Measurements from ENCODE around the gene TTC3. TPM values are rescaled to one million over a fixed set of nuclear protein-coding genes. Genes with fewer than 3 reads are reported as not detected.

The TTC3 gene
- total and polyA plus RNA-seq, 2 of the 13 experiments (the other 11 are each of a cell fraction or from before 2014, with no cell fraction given), result 55.7 to 108 TPM

DNA sequence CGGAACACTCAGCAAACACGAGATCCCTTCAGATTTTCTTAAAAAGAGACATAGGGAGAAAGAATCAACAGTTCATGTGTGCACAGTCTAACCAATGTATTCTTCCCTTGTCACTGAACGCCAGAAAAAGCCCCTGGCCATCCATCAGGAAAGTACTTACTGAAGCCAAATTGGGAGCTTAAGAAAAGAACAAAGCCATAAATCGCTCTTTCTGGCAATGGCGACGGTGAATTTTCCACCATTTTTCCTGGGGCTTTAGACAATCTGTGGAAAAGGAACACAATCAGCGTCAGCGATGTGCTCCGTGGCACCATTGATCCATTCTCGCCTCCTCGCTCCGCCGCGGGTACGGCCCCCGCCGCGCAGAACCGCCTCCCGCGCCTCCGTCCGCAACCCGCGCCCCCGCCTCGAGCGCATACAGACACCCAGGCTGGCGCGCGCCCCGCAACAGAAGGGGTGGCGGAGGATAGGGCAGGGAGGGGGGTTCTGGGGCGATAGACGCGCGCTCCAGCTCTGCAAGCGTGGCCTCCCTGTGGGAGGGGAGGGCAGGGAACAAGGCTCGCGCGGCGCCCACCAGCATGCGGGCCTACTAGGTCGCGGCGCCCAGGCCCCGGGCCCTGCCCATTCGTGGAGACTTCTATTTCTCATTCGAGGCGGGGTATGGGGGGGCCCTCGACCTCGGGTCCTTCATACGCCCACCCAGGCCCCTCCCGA lies 623 bp upstream of the TTC3 start (continued):
- TF ChIP-seq, protein P1, sequence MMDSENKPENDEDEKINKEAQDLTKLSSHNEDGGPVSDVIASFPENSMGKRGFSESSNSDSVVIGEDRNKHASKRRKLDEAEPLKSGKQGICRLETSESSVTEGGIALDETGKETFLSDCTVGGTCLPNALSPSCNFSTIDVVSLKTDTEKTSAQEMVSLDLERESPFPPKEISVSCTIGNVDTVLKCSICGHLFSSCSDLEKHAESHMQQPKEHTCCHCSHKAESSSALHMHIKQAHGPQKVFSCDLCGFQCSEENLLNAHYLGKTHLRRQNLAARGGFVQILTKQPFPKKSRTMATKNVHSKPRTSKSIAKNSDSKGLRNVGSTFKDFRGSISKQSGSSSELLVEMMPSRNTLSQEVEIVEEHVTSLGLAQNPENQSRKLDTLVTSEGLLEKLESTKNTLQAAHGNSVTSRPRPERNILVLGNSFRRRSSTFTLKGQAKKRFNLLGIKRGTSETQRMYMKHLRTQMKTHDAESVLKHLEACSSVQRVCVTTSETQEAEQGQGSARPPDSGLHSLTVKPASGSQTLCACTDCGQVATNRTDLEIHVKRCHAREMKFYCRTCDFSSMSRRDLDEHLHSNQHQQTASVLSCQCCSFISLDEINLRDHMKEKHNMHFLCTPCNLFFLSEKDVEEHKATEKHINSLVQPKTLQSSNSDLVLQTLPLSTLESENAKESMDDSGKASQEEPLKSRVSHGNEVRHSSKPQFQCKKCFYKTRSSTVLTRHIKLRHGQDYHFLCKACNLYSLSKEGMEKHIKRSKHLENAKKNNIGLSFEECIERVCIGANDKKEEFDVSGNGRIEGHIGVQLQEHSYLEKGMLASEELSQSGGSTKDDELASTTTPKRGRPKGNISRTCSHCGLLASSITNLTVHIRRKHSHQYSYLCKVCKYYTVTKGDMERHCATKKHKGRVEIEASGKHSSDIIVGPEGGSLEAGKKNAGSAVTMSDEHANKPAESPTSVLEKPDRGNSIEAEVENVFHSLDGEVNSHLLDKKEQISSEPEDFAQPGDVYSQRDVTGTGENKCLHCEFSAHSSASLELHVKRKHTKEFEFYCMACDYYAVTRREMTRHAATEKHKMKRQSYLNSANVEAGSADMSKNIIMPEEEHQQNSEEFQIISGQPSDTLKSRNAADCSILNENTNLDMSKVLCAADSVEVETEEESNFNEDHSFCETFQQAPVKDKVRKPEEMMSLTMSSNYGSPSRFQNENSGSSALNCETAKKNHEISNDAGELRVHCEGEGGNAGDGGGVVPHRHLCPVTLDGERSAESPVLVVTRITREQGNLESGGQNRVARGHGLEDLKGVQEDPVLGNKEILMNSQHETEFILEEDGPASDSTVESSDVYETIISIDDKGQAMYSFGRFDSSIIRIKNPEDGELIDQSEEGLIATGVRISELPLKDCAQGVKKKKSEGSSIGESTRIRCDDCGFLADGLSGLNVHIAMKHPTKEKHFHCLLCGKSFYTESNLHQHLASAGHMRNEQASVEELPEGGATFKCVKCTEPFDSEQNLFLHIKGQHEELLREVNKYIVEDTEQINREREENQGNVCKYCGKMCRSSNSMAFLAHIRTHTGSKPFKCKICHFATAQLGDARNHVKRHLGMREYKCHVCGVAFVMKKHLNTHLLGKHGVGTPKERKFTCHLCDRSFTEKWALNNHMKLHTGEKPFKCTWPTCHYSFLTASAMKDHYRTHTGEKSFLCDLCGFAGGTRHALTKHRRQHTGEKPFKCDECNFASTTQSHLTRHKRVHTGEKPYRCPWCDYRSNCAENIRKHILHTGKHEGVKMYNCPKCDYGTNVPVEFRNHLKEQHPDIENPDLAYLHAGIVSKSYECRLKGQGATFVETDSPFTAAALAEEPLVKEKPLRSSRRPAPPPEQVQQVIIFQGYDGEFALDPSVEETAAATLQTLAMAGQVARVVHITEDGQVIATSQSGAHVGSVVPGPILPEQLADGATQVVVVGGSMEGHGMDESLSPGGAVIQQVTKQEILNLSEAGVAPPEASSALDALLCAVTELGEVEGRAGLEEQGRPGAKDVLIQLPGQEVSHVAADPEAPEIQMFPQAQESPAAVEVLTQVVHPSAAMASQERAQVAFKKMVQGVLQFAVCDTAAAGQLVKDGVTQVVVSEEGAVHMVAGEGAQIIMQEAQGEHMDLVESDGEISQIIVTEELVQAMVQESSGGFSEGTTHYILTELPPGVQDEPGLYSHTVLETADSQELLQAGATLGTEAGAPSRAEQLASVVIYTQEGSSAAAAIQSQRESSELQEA (CRISPR knock-in tag; IDR thresholded peaks at IDR 0.05; ENCODE audit: not compliant biosample characterization), result peak; percentile 36
- TF ChIP-seq ZBTB7A (CRISPR knock-in tag; IDR thresholded peaks at IDR 0.05) (no peak), NKX3-1 (CRISPR knock-in tag; IDR thresholded peaks at IDR 0.05) (peak; percentile 52; the same call in 1 of the 2 replicates), SCMH1 (CRISPR knock-in tag; IDR thresholded peaks at IDR 0.05; ENCODE audit: borderline replicate concordance) (no peak), RBM22 (optimal IDR thresholded peaks at IDR 0.05; ENCODE audit: low read length) (peak; percentile 55), KDM6A (CRISPR knock-in tag; IDR thresholded peaks at IDR 0.05; ENCODE audit: low read depth) (no peak), KAT7 (CRISPR knock-in tag; IDR thresholded peaks at IDR 0.05; ENCODE audit: borderline replicate concordance) (peak; percentile 33; the same call in 1 of the 2 replicates), E2F5 (CRISPR knock-in tag; conservative IDR thresholded peaks at IDR 0.05) (0 out of 2 replicates have a peak, but pooled peaks have one; percentile 32), NR2C2 (CRISPR knock-in tag; IDR thresholded peaks at IDR 0.05; ENCODE audit: borderline replicate concordance) (peak; percentile 14; the same call in 1 of the 2 replicates), ZKSCAN1 (IDR thresholded peaks at IDR 0.05; ENCODE audit: low read length) (peak; percentile 33; the same call in 1 of the 2 replicates), ZNF441 (CRISPR knock-in tag; IDR thresholded peaks at IDR 0.05; ENCODE audit: borderline replicate concordance) (peak; percentile 46; the same call in 1 of the 2 replicates), CSRNP1 (CRISPR knock-in tag; IDR thresholded peaks at IDR 0.05) (peak; percentile 69; the same call in 1 of the 2 replicates)
- TF ChIP-seq, protein P2, sequence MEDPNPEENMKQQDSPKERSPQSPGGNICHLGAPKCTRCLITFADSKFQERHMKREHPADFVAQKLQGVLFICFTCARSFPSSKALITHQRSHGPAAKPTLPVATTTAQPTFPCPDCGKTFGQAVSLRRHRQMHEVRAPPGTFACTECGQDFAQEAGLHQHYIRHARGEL (CRISPR knock-in tag; IDR thresholded peaks at IDR 0.05), result 0 out of 2 replicates have a peak, but pooled peaks have one; percentile 46
- TF ChIP-seq, protein P3, sequence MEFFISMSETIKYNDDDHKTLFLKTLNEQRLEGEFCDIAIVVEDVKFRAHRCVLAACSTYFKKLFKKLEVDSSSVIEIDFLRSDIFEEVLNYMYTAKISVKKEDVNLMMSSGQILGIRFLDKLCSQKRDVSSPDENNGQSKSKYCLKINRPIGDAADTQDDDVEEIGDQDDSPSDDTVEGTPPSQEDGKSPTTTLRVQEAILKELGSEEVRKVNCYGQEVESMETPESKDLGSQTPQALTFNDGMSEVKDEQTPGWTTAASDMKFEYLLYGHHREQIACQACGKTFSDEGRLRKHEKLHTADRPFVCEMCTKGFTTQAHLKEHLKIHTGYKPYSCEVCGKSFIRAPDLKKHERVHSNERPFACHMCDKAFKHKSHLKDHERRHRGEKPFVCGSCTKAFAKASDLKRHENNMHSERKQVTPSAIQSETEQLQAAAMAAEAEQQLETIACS (CRISPR knock-in tag; IDR thresholded peaks at IDR 0.05), result peak; percentile 81; the same call in 1 of the 2 replicates

Data from HepG2 (cell line).